ENCODE measurements around the gene FSTL4.

- no peak for TF ChIP-seq EP300 (IDR thresholded peaks at IDR 0.05)
- TF ChIP-seq POLR2A (IDR thresholded peaks at IDR 0.05): no peak
- TF ChIP-seq CTCF (IDR thresholded peaks at IDR 0.05): no peak
Observed at GRCh38 chr5:133377736-133378135, 234.6 kb downstream of the FSTL4 start.

All from upper lobe of left lung (tissue), 4 donors.